GM23248 (cell line): Measurements from ENCODE around the gene CYP2C18.

ENCODE experiments used
- EZH2 ChIP-seq: fragments of 200-600 bp; sonication (generic); IDR thresholded peaks from 2 replicates; pipeline ENCODE4 v1.6.1; 2018; ENCODE audit warnings: antibody characterized with exemption, mild to moderate bottlenecking; ENCODE audit not compliant: insufficient read depth, poor library complexity, severe bottlenecking
- EZH2phosphoT487 ChIP-seq: fragments of 200-600 bp; sonication (generic); IDR thresholded peaks from 2 replicates; pipeline ENCODE4 v1.6.1; 2018; ENCODE audit warnings: antibody characterized with exemption, moderate library complexity, mild to moderate bottlenecking, low read depth; ENCODE audit not compliant: insufficient read depth

- no peak for TF ChIP-seq EZH2
- no peak for TF ChIP-seq EZH2phosphoT487
These were observed 43.6 kb upstream of the CYP2C18 start for GRCh38 chr10:94639902-94640301.
